SW480 (cell line): Measurements from ENCODE around the gene CUEDC2.

Experiments used
- DNase-seq: peaks from one replicate; pipeline ENCODE4 v3.0.0-alpha.2; 2016; ENCODE audit warnings: low spot score

CUEDC2 gene

GRCh38 chr10:102396730-102397151 lies 35.6 kb downstream of the CUEDC2 start:
- DNase-seq, result no peak

DNA sequence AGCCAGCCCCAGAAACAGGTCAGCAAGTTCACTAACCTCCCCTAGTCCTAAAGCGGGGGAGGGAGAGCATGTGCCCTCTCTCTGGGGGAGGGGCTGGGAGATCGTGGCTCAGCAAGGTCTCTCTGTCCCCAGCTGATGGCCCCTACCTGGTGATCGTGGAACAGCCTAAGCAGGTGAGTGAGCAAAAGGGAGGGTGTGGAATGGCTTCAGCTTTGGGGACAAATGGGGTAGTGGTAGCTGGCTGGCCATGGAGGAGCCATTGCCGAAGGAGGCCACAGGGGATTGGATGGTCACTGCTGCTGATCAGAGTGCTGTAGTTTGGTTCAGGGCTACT lies 36.1 kb downstream of the CUEDC2 start:
- DNase-seq, result no peak

GRCh38 chr10:102395400-102396316 lies 36.7 kb downstream of the CUEDC2 start, which contains the start of gene NFKB2:
Gene NFKB2 (plus strand): TSS chr10:102395705. CDS start chr10:102395960, 255 bp downstream.
- DNase-seq, result peak; percentile 77

- DNase-seq, result peak; percentile 56
Observed at GRCh38 chr10:102394801-102395399, 37.5 kb downstream of the CUEDC2 start.

DNA sequence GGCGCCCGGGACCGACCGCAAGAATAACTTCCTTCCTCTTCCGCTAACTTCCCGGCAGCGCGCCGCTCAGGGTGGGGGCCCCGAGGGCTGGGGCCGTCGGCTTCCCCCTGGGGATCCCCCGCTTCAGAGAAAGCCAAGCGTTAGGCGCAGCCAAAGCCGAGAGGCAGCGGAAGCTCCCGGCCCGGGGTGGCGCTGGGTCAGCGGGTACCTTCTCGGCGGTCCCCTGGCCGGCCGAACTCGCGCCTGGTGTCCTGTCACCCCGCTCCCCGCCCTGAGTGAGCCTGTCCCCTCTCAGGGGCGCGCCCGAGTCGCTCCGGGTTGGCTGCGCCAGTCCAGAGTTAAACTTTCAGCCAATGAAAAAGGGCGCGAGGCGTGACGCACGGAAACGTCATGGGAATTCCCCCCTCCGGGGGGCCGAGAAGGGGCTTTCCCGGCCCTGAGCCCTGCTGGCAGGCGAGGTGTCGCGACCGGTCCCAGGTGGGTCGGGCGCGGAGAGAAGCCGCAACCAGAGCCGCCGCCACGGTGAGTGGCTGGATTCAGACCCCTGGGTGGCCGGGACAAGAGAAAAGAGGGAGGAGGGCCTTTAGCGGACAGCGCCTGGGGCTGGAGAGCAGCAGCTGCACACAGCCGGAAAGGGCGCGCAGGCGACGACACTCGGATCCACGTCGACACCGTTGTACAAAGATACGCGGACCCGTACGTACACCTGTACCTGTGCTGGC lies 38.1 kb downstream of the CUEDC2 start:
- DNase-seq, result peak; percentile 87

- no peak for DNase-seq
Observed at GRCh38 chr10:102393411-102394078, 38.8 kb downstream of the CUEDC2 start.

DNA sequence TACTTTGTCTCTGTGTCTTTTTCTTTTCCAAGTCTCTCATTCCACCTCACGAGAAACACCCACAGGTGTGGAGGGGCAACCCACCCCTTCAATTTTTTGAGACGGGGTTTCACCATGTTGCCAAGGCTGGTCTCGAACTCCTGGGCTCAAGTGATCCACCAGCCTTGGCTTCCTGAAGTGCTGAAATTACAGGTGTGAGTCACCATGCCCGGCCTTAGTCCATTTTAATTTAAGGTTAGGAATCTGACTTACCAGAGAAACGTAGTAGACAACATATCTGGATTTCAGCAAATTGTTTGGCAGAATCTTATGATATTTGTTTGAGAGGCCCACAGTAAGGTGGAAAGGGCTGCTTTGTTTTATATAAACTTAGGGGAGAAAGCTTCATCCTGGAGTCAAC lies 40.1 kb downstream of the CUEDC2 start:
- DNase-seq, result no peak

- no peak for DNase-seq
Observed at GRCh38 chr10:102389894-102390293, 42.5 kb downstream of the CUEDC2 start.

DNA sequence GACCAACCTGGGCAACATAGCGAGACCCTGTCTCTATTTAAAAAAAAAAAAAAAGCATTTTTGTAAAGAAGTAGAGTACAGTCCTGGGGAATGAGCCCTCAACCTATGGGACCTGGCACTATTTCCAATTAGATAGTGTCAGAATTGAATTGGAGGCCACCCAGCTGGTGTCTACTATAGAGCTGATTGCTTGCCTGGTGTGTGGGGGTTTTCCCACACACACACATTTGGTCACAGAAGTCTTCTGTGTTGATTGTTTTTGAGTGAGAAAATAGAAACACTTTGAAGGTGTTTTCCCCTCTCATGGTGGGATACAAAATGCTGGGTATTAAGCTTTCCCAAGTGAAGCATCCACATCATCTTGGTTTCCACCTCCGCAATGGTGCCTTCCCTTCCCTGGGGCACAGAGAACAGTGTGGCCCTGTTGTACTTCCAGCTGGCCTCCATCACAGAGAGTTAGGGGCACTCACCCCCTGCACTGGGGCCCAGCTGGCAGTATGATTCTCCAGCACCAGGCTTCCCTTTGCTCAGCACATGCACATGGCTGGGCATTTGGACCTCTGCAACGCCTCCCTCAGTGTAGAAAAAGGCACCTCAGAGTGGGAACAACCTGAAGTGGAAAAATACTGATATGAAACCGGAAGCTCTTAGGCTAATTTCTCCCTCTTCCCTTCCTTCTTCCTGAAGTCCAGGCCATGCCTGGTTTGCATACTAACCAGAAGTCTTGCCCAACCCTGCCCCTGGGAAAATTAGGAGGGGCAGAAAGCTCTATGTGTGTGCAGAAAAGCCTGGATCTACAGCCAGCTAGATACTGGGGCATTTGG lies 47.6 kb downstream of the CUEDC2 start:
- DNase-seq, result no peak

DNA sequence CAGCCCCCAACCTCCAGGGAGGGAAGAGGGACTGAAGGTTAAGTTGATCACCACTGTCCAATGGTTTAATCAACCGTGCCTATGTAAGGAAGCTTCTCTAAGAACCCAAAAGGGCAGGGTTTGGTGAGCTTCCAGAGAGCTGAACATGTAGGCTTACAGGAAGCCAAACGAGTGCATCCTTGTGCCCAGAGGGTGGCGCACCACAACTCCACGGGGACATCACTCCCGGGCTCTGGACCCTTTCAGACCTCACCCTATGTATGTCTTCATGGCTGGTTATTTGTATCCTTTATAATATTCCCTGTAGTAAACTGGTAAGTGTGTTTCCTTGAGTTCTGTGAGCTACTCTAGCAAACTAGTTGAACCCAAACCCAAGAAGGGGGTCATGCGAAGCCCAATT lies 48.3 kb downstream of the CUEDC2 start:
- DNase-seq, result no peak

GRCh38 chr10:102382871-102383270 lies 49.5 kb downstream of the CUEDC2 start:
- no peak for DNase-seq

- DNase-seq, result no peak
Observed at GRCh38 chr10:102381983-102382382, 50.4 kb downstream of the CUEDC2 start.

- no peak for DNase-seq
Observed at GRCh38 chr10:102379383-102379782, 53.0 kb downstream of the CUEDC2 start.

- DNase-seq, result no peak
Observed at GRCh38 chr10:102376901-102377300, 55.5 kb downstream of the CUEDC2 start.

DNA sequence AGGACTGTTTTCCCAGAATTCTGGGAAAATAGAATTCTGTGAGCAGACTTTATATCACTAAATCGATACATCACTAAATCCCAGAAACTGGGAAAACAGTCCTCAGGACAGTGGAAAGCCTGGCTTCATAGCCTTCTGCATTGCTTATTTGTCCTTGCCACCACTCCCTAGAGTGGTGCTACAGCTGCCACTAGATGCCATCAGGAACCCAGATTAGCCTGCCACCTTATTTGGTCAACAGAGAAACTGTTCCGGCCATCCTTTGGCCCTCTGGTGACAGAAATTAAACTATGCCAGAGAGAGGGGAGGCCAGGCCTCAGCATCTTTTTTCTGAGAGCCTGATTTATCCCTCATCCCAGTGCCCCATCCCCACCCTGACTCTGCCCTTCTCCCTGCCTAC lies 56.5 kb downstream of the CUEDC2 start:
- DNase-seq, result no peak

- no peak for DNase-seq
Observed at GRCh38 chr10:102375250-102375649, 57.1 kb downstream of the CUEDC2 start.
